NB4 (cell line): Measurements from ENCODE around the gene ZDHHC3.

Experiments
- DNase-seq: peaks from one replicate; pipeline ENCODE4 v3.0.0; 2010; ENCODE audit warnings: low read depth
- H3K4me3 ChIP-seq: one replicate; pipeline ENCODE4 v1.5.1; 2011; ENCODE audit warnings: mild to moderate bottlenecking, low read depth, low read length, moderate library complexity
- CTCF ChIP-seq: IDR thresholded peaks from one replicate; pipeline ENCODE4 v1.5.1; 2012; ENCODE audit warnings: low read depth, low read length
- MAX ChIP-seq: IDR thresholded peaks from 2 replicates; pipeline ENCODE4 v1.6.1; 2011; ENCODE audit warnings: low read depth, low read length
- MYC ChIP-seq: IDR thresholded peaks from 2 replicates; pipeline ENCODE4 v1.6.1; 2011; ENCODE audit warnings: low read depth, low read length
- POLR2A ChIP-seq: IDR thresholded peaks from 2 replicates; pipeline ENCODE4 v1.6.1; 2011; ENCODE audit warnings: mild to moderate bottlenecking; ENCODE audit not compliant: insufficient read length; ENCODE audit errors: extremely low read depth

Gene ZDHHC3

GRCh38 chr3:44962621-44963393 is 13.2 kb downstream of the ZDHHC3 start:
- H3K4me3 ChIP-seq: no peak overlapping the region
- DNase-seq: no peak
- TF ChIP-seq POLR2A (no peak), MAX (no peak), CTCF (no peak), MYC (no peak)

- DNase-seq: no peak
- no peak overlapping the region for H3K4me3 ChIP-seq
- no peak for TF ChIP-seq MAX
- no peak for TF ChIP-seq CTCF
- no peak for TF ChIP-seq POLR2A
- no peak for TF ChIP-seq MYC
Observed at GRCh38 chr3:44961888-44962287, 14.1 kb downstream of the ZDHHC3 start.

GRCh38 chr3:44960387-44961026 is 15.5 kb downstream of the ZDHHC3 start:
- TF ChIP-seq CTCF (no peak), MAX (no peak), POLR2A (no peak), MYC (no peak)
- H3K4me3 ChIP-seq: no peak overlapping the region
- DNase-seq: peak; percentile 74

- no peak for DNase-seq
- TF ChIP-seq POLR2A (no peak), MAX (no peak), CTCF (no peak), MYC (no peak)
- H3K4me3 ChIP-seq: no peak overlapping the region
Observed at GRCh38 chr3:44958386-44958785, 17.6 kb downstream of the ZDHHC3 start.

GRCh38 chr3:44957986-44958385 is 18.0 kb downstream of the ZDHHC3 start:
- no peak for TF ChIP-seq POLR2A
- no peak for TF ChIP-seq MAX
- TF ChIP-seq MYC: no peak
- no peak for TF ChIP-seq CTCF
- no peak for DNase-seq
- H3K4me3 ChIP-seq: no peak overlapping the region
